Upper lobe of left lung (tissue), 4 donors: ENCODE data around the gene RNF135.

Experiments
- EP300 ChIP-seq, 4 donors: sonication (generic); formaldehyde crosslinking; IDR thresholded peaks; one replicate each; pipeline ENCODE4 v1.5.1; 2017; ENCODE audit warnings: antibody characterized with exemption in 4 of 4, control low read depth in 2 of 4
- POLR2A ChIP-seq, 4 donors: fragments of 450-650 bp; IDR thresholded peaks; one replicate each; pipeline ENCODE4 v1.5.1; 2016 to 2017; ENCODE audit warnings: antibody characterized with exemption in 4 of 4, mild to moderate bottlenecking in 2 of 4
- TF ChIP-seq, protein P1 (sequence below), 6 experiments: fragments of 450-650 bp in 4 of 6; fragments of 200-600 bp in 2 of 6; sonication (generic) in 2 of 6; IDR thresholded peaks; one replicate each; pipeline ENCODE4 v1.5.1; 2016 to 2019; ENCODE audit warnings: antibody characterized with exemption in 6 of 6

- TF ChIP-seq, protein P1, sequence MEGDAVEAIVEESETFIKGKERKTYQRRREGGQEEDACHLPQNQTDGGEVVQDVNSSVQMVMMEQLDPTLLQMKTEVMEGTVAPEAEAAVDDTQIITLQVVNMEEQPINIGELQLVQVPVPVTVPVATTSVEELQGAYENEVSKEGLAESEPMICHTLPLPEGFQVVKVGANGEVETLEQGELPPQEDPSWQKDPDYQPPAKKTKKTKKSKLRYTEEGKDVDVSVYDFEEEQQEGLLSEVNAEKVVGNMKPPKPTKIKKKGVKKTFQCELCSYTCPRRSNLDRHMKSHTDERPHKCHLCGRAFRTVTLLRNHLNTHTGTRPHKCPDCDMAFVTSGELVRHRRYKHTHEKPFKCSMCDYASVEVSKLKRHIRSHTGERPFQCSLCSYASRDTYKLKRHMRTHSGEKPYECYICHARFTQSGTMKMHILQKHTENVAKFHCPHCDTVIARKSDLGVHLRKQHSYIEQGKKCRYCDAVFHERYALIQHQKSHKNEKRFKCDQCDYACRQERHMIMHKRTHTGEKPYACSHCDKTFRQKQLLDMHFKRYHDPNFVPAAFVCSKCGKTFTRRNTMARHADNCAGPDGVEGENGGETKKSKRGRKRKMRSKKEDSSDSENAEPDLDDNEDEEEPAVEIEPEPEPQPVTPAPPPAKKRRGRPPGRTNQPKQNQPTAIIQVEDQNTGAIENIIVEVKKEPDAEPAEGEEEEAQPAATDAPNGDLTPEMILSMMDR (IDR thresholded peaks at IDR 0.05), result no peak
- no peak for TF ChIP-seq EP300 (IDR thresholded peaks at IDR 0.05)
- no peak for TF ChIP-seq POLR2A (IDR thresholded peaks at IDR 0.05)
Measured at GRCh38 chr17:30950189-30950588, 20.6 kb upstream of the RNF135 start.
